HG02973 (cell line): Measurements from ENCODE around the gene BPIFB4.
"Not testable (repeated sequence)": the region's sequence is repeated elsewhere in the genome, so short reads cannot be mapped to it uniquely, and the experiment has no call there.

ENCODE experiments used
- ATAC-seq: cut with Tn5 transposase; IDR thresholded peaks from one replicate; pipeline ENCODE4 v1.9.1; 2021; ENCODE audit warnings: moderate library complexity; ENCODE audit not compliant: unreplicated experiment

Gene BPIFB4

GRCh38 chr20:33079259-33079658, at the start of gene BPIFB4:
TSS of gene BPIFB4 (plus strand) at chr20:33079643. CDS start at chr20:33081527, 1,884 bp downstream.
- no peak for ATAC-seq

GRCh38 chr20:33030076-33030475, 49.4 kb upstream of the BPIFB4 start:
- ATAC-seq, result no peak

GRCh38 chr20:33030569-33030968, 48.9 kb upstream of the BPIFB4 start:
- no peak for ATAC-seq

- ATAC-seq, result no peak
Measured at GRCh38 chr20:33031531-33031930, 47.9 kb upstream of the BPIFB4 start, which contains the start of gene BPIFB6. TSS of gene BPIFB6 (plus strand) at chr20:33031648. CDS start at chr20:33031648, 0 bp downstream.

- ATAC-seq, result no peak
Measured at GRCh38 chr20:33032555-33032954, 46.9 kb upstream of the BPIFB4 start.

GRCh38 chr20:33033381-33033780, 46.1 kb upstream of the BPIFB4 start:
- no peak for ATAC-seq

GRCh38 chr20:33034115-33034514, 45.3 kb upstream of the BPIFB4 start:
- no peak for ATAC-seq

GRCh38 chr20:33034901-33035492, 44.4 kb upstream of the BPIFB4 start:
- no peak for ATAC-seq

GRCh38 chr20:33037456-33037855, 42.0 kb upstream of the BPIFB4 start:
- ATAC-seq, result no peak

- no peak for ATAC-seq
Measured at GRCh38 chr20:33038243-33038642, 41.2 kb upstream of the BPIFB4 start.

GRCh38 chr20:33042430-33042829, 37.0 kb upstream of the BPIFB4 start:
- no peak for ATAC-seq

GRCh38 chr20:33042983-33043730, 36.3 kb upstream of the BPIFB4 start:
- no peak for ATAC-seq

GRCh38 chr20:33043731-33044181, 35.7 kb upstream of the BPIFB4 start:
- no peak for ATAC-seq

- ATAC-seq, result not testable (repeated sequence)
Measured at GRCh38 chr20:33045129-33045721, 34.2 kb upstream of the BPIFB4 start.

- ATAC-seq, result no peak
Measured at GRCh38 chr20:33046412-33046811, 33.0 kb upstream of the BPIFB4 start.

GRCh38 chr20:33051333-33051732, 28.1 kb upstream of the BPIFB4 start:
- ATAC-seq, result no peak

- ATAC-seq, result no peak
Measured at GRCh38 chr20:33053291-33054106, 25.9 kb upstream of the BPIFB4 start, which contains the start of gene BPIFB3. TSS of gene BPIFB3 (plus strand) at chr20:33053903. CDS start at chr20:33055436, 1,533 bp downstream.

GRCh38 chr20:33054381-33054780, 25.1 kb upstream of the BPIFB4 start:
- ATAC-seq, result no peak

- no peak for ATAC-seq
Measured at GRCh38 chr20:33054791-33055190, 24.7 kb upstream of the BPIFB4 start.

GRCh38 chr20:33059136-33059535, 20.3 kb upstream of the BPIFB4 start:
- ATAC-seq, result no peak
